HCT116 (cell line): ENCODE results near the gene DMRTA2. TPM values are rescaled to one million over a fixed set of nuclear protein-coding genes. Genes with fewer than 3 reads are reported as not detected.

Source experiments
- ATAC-seq: fragments of 200-7000 bp; cut with Tn5 transposase; 2 replicates; pipeline ENCODE4 v1.9.1; 2020; ENCODE audit warnings: mild to moderate bottlenecking, moderate library complexity
- BruUV-seq: library from RNA; stranded (reverse); fragments of 400-500 nt; replicated peaks from 2 replicates; lab custom pipeline; 2021; lab: Mats Ljungman, UMichigan
- CTCF ChIA-PET: fragments of 300-600 bp; sonication (Branson Sonifier 250); formaldehyde crosslinking; loops from one replicate; lab custom pipeline; 2021; ENCODE audit warnings: antibody characterized with exemption; lab: Charles Lee
- POLR2A ChIA-PET: fragments of 300-600, 350-600 bp; sonication (Branson Sonifier 250); formaldehyde crosslinking; loops from one replicate; lab custom pipeline; 2021; ENCODE audit warnings: antibody characterized with exemption; lab: Charles Lee
- RAD21 ChIA-PET, 2 experiments: fragments of 300-600 bp; sonication (Branson Sonifier 250); formaldehyde crosslinking; loops; one replicate each; lab custom pipeline; 2023; ENCODE audit warnings: low total read pairs in 2 of 2; ENCODE audit not compliant: uncharacterized antibody in 2 of 2, unreplicated experiment in 2 of 2, low non-redundant PET in 1 of 2; lab: Charles Lee
- DNase-seq: peaks from one replicate; pipeline ENCODE4 v3.0.0-alpha.2; 2010; ENCODE audit warnings: low read depth, low spot score
- H2AFZ ChIP-seq: fragments of 200-600 bp; shearing (Covaris generic), sonication (generic); 2 replicates; pipeline ENCODE4 v1.6.1; 2017; ENCODE audit warnings: low read depth, mixed run types, mixed read lengths, antibody characterized with exemption, low read length; ENCODE audit not compliant: poor library complexity, severe bottlenecking
- H3K27ac ChIP-seq: 2 replicates; pipeline ENCODE4 v1.5.1; 2012; ENCODE audit warnings: low read depth, low read length
- H3K27me3 ChIP-seq: fragments of 200-600 bp; sonication (generic); 2 replicates; pipeline ENCODE4 v1.6.1; 2016; ENCODE audit warnings: mixed run types, low read length, mixed read lengths; ENCODE audit not compliant: insufficient read depth
- H3K36me3 ChIP-seq, 2 experiments: fragments of 200-500 bp in 1 of 2; fragments of 200-600 bp in 1 of 2; sonication (Bioruptor generic) in 1 of 2; sonication (generic) in 1 of 2; 2 replicates each; pipeline versions ENCODE4 v1.5.1 to v1.6.1; 2014 to 2016; ENCODE audit warnings: low read length in 2 of 2, inconsistent platforms in 1 of 2, mixed read lengths in 1 of 2, mixed run types in 1 of 2; ENCODE audit not compliant: insufficient read depth in 2 of 2, control insufficient read depth in 1 of 2
- H3K4me1 ChIP-seq, 2 experiments: fragments of 200-600 bp in 1 of 2; sonication (generic) in 1 of 2; 2 replicates each; pipeline versions ENCODE4 v1.5.1 to v1.6.1; 2012 to 2017; ENCODE audit warnings: low read length in 2 of 2, inconsistent platforms in 1 of 2, mild to moderate bottlenecking in 1 of 2, mixed read lengths in 1 of 2, mixed run types in 1 of 2, moderate library complexity in 1 of 2; ENCODE audit not compliant: insufficient read depth in 2 of 2, control insufficient read depth in 1 of 2
- H3K4me2 ChIP-seq: fragments of 200-600 bp; sonication (generic); 2 replicates; pipeline ENCODE4 v1.6.1; 2017; ENCODE audit warnings: mixed run types, low read length, mixed read lengths
- H3K4me3 ChIP-seq, 2 experiments: fragments of 200-600 bp in 1 of 2; sonication (generic) in 1 of 2; replicated peaks in 1 of 2; 2 replicates each; pipeline ENCODE4 v1.5.1; 2011 to 2016; ENCODE audit warnings: low read length in 2 of 2, control low read depth in 1 of 2, low read depth in 1 of 2, mild to moderate bottlenecking in 1 of 2, mixed read lengths in 1 of 2, mixed run types in 1 of 2
- H3K79me2 ChIP-seq: fragments of 200-600 bp; sonication (generic); 2 replicates; pipeline ENCODE4 v1.6.1; 2017; ENCODE audit warnings: mild to moderate bottlenecking, mixed run types, low read length, moderate library complexity, mixed read lengths; ENCODE audit not compliant: insufficient read depth
- H3K9ac ChIP-seq: fragments of 200-600 bp; sonication (generic); 2 replicates; pipeline ENCODE4 v1.6.1; 2016; ENCODE audit warnings: low read length, mixed read lengths
- H3K9me2 ChIP-seq: fragments of 200-600 bp; sonication (generic), shearing (Covaris generic); 2 replicates; pipeline ENCODE4 v1.6.1; 2017; ENCODE audit warnings: mixed run types, mild to moderate bottlenecking, moderate library complexity; ENCODE audit not compliant: insufficient read depth
- H3K9me3 ChIP-seq, 2 experiments: fragments of 200-500 bp in 1 of 2; fragments of 200-600 bp in 1 of 2; sonication (Bioruptor generic) in 1 of 2; sonication (generic) in 1 of 2; 2 replicates each; pipeline ENCODE4 v1.6.1; 2014 to 2017; ENCODE audit warnings: low read length in 2 of 2, mixed read lengths in 2 of 2, inconsistent platforms in 1 of 2, low read depth in 1 of 2, mild to moderate bottlenecking in 1 of 2, mixed run types in 1 of 2, moderate library complexity in 1 of 2; ENCODE audit not compliant: control insufficient read depth in 1 of 2, insufficient read depth in 1 of 2
- H4K20me1 ChIP-seq: fragments of 200-600 bp; sonication (generic), shearing (Covaris generic); 2 replicates; pipeline ENCODE4 v1.6.1; 2017; ENCODE audit warnings: mixed run types, mild to moderate bottlenecking, moderate library complexity; ENCODE audit not compliant: insufficient read depth
- ATF3 ChIP-seq: IDR thresholded peaks from 2 replicates; pipeline ENCODE4 v1.6.1; 2012
- CBX3 ChIP-seq: IDR thresholded peaks from 2 replicates; pipeline ENCODE4 v1.6.1; 2012; ENCODE audit warnings: low read depth
- ELF1 ChIP-seq: IDR thresholded peaks from 2 replicates; pipeline ENCODE4 v1.6.1; 2012; ENCODE audit warnings: low read depth, borderline replicate concordance
- EZH2 ChIP-seq: fragments of 200-600 bp; sonication (generic); IDR thresholded peaks from 2 replicates; pipeline ENCODE4 v1.6.1; 2017; ENCODE audit warnings: antibody characterized with exemption, mixed run types
- EZH2phosphoT487 ChIP-seq: fragments of 200-600 bp; IDR thresholded peaks from 2 replicates; pipeline ENCODE4 v1.6.1; 2018; ENCODE audit warnings: antibody characterized with exemption, borderline replicate concordance
- FOSL1 ChIP-seq: IDR thresholded peaks from 2 replicates; pipeline ENCODE4 v1.6.1; 2012; ENCODE audit warnings: low read depth
- POLR2AphosphoS5 ChIP-seq: IDR thresholded peaks from 2 replicates; pipeline ENCODE4 v1.6.1; 2011; ENCODE audit warnings: mild to moderate bottlenecking, low read depth, low read length, moderate library complexity
- REST ChIP-seq: IDR thresholded peaks from 2 replicates; pipeline ENCODE4 v1.6.1; 2012; ENCODE audit warnings: low read depth
- SIN3A ChIP-seq: IDR thresholded peaks from 2 replicates; pipeline ENCODE4 v1.6.1; 2012; ENCODE audit warnings: low read depth
- ZBTB33 ChIP-seq: IDR thresholded peaks from 2 replicates; pipeline ENCODE4 v1.6.1; 2011; ENCODE audit warnings: mild to moderate bottlenecking, low read length, moderate library complexity; ENCODE audit not compliant: insufficient replicate concordance; ENCODE audit errors: extremely low read depth
- ZFX ChIP-seq: fragments of 450-650 bp; IDR thresholded peaks from 2 replicates; pipeline ENCODE4 v1.6.1; 2017
- ZNF274 ChIP-seq: fragments of 200-500 bp; sonication (Bioruptor generic); IDR thresholded peaks from 2 replicates; pipeline ENCODE4 v1.6.1; 2014; ENCODE audit warnings: mild to moderate bottlenecking, low read depth, low read length, inconsistent platforms
- intact Hi-C: fragments of 100-400 bp; cut with micrococcal nuclease; formaldehyde crosslinking; loops from 2 replicates; pipeline ENCODE4 v1.10.0; 2022
- total RNA-seq: library from RNA; stranded (reverse); gene quantifications from one replicate; pipeline ENCODE4 v1.2.1, GENCODE V29; 2021; ENCODE audit not compliant: unreplicated experiment

DMRTA2 gene
- total RNA-seq, 1 experiment from 2014 or later = not detected

- RAD21 ChIA-PET = no interaction called here
- no peak overlapping the region for H3K4me3 ChIP-seq
- H3K9ac ChIP-seq = no peak overlapping the region
- POLR2A ChIA-PET = no interaction called here
- DNase-seq (no peak), ATAC-seq (no peak)
- H3K27me3 ChIP-seq = no peaks in the 10 kb centered on the region
- no peaks in the 10 kb centered on the region for H3K79me2 ChIP-seq
- no peaks in the 10 kb centered on the region for H3K9me2 ChIP-seq
- no peaks in the 10 kb centered on the region for H4K20me1 ChIP-seq
- H2AFZ ChIP-seq = no peak overlapping the region
- CTCF ChIA-PET = no interaction called here
- intact Hi-C loops = no loop called here
- no peaks in the 10 kb centered on the region for H3K4me1 ChIP-seq
- no peak overlapping the region for H3K27ac ChIP-seq
- no peak overlapping the region for H3K4me2 ChIP-seq
- no peaks in the 10 kb centered on the region for H3K36me3 ChIP-seq
- H3K9me3 ChIP-seq = no peaks in the 10 kb centered on the region
- TF ChIP-seq SIN3A = no peak
- TF ChIP-seq ELF1 = no peak
- TF ChIP-seq POLR2AphosphoS5 = no peak
- no peak for TF ChIP-seq EZH2
- no peak for TF ChIP-seq ZFX
- no peak for TF ChIP-seq ATF3
- BruUV-seq = no TSS peak
These were observed 6.4 kb downstream of the DMRTA2 start for GRCh38 chr1:50416553-50417453.

GRCh38 chr1:50416150-50416527 is 7.1 kb downstream of the DMRTA2 start:
- H3K9ac ChIP-seq = no peak overlapping the region
- H3K27me3 ChIP-seq = no peaks in the 10 kb centered on the region
- no peaks in the 10 kb centered on the region for H4K20me1 ChIP-seq
- H3K36me3 ChIP-seq = no peaks in the 10 kb centered on the region
- H3K27ac ChIP-seq = no peak overlapping the region
- CTCF ChIA-PET = no interaction called here
- ATAC-seq = no peak
- no peaks in the 10 kb centered on the region for H3K9me3 ChIP-seq
- no peaks in the 10 kb centered on the region for H3K9me2 ChIP-seq
- RAD21 ChIA-PET = no interaction called here
- no peak overlapping the region for H2AFZ ChIP-seq
- no TSS peak for BruUV-seq
- no peak overlapping the region for H3K4me3 ChIP-seq
- H3K4me1 ChIP-seq = no peaks in the 10 kb centered on the region
- no peak overlapping the region for H3K4me2 ChIP-seq
- no peaks in the 10 kb centered on the region for H3K79me2 ChIP-seq
- intact Hi-C loops = no loop called here
- no peak for DNase-seq
- POLR2A ChIA-PET = no interaction called here
- TF ChIP-seq ZBTB33 (no peak), FOSL1 (no peak), ZFX (no peak), EZH2phosphoT487 (no peak), ZNF274 (no peak), CBX3 (no peak), POLR2AphosphoS5 (no peak), REST (no peak)
